Measurements from ENCODE around the gene ZBTB33. TPM values are rescaled to one million over a fixed set of nuclear protein-coding genes. Genes with fewer than 3 reads are reported as not detected.

Gene ZBTB33
- total and polyA plus RNA-seq, 4 donors, result 6.1 to 18.1 (median 11.5) TPM

- TF ChIP-seq EGR1 (IDR thresholded peaks at IDR 0.05; ENCODE audit: low read depth in 2 of 2), result no peak
- TF ChIP-seq, protein P1, sequence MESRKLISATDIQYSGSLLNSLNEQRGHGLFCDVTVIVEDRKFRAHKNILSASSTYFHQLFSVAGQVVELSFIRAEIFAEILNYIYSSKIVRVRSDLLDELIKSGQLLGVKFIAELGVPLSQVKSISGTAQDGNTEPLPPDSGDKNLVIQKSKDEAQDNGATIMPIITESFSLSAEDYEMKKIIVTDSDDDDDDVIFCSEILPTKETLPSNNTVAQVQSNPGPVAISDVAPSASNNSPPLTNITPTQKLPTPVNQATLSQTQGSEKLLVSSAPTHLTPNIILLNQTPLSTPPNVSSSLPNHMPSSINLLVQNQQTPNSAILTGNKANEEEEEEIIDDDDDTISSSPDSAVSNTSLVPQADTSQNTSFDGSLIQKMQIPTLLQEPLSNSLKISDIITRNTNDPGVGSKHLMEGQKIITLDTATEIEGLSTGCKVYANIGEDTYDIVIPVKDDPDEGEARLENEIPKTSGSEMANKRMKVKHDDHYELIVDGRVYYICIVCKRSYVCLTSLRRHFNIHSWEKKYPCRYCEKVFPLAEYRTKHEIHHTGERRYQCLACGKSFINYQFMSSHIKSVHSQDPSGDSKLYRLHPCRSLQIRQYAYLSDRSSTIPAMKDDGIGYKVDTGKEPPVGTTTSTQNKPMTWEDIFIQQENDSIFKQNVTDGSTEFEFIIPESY (IDR thresholded peaks at IDR 0.05), result no peak
- TF ChIP-seq JUND (IDR thresholded peaks at IDR 0.05), result no peak
- TF ChIP-seq TAF1 (conservative IDR thresholded peaks at IDR 0.05), result no peak
- TF ChIP-seq FOXA2 (IDR thresholded peaks at IDR 0.05), result no peak
- no peak for TF ChIP-seq YY1 (IDR thresholded peaks at IDR 0.05)
Observed at GRCh38 chrX:120228187-120228908, 22.3 kb upstream of the ZBTB33 start (continued).

GRCh38 chrX:120235284-120235683, 15.3 kb upstream of the ZBTB33 start:
- DNase-seq (ENCODE audit: low spot score), result no peak
- Histone ChIP-seq H3K36me3 (ENCODE audit: control insufficient read depth in 4 of 4, insufficient read depth in 3 of 4, low read depth in 1 of 4, low read length in 3 of 4) (no peaks in the 10 kb centered on the region), H3K9me3 (ENCODE audit: control insufficient read depth in 4 of 4, low read length in 3 of 4) (no peaks in the 10 kb centered on the region), H3K27me3 (ENCODE audit: control insufficient read depth in 4 of 4, insufficient read depth in 4 of 4, low read length in 3 of 4) (no peaks in the 10 kb centered on the region), H3K4me1 (ENCODE audit: control insufficient read depth in 4 of 4, insufficient read depth in 4 of 4, low read length in 3 of 4) (no peaks in the 10 kb centered on the region), H3K9ac (ENCODE audit: low read depth in 1 of 2, low read length in 2 of 2) (no peak overlapping the region), H3K4me3 (ENCODE audit: low read depth in 1 of 3, low read length in 3 of 3) (no peak overlapping the region), H3K27ac (ENCODE audit: low read depth in 1 of 2, low read length in 2 of 2) (no peak overlapping the region)
- TF ChIP-seq YY1 (IDR thresholded peaks at IDR 0.05) (no peak), RAD21 (IDR thresholded peaks at IDR 0.05) (no peak), HNF4G (IDR thresholded peaks at IDR 0.05) (no peak), CTCF (IDR thresholded peaks at IDR 0.05; ENCODE audit: low read depth, low read length, missing input control) (no peak), SP1 (IDR thresholded peaks at IDR 0.05) (no peak), HNF4A (conservative IDR thresholded peaks at IDR 0.05) (no peak), TAF1 (conservative IDR thresholded peaks at IDR 0.05) (no peak), MAX (IDR thresholded peaks at IDR 0.05) (no peak), REST (IDR thresholded peaks at IDR 0.05) (no peak), NR2F2 (IDR thresholded peaks at IDR 0.05) (no peak), FOXA1 (IDR thresholded peaks at IDR 0.05) (no peak), JUND (IDR thresholded peaks at IDR 0.05) (no peak), RXRA (IDR thresholded peaks at IDR 0.05) (no peak), FOXA2 (IDR thresholded peaks at IDR 0.05) (no peak)
- TF ChIP-seq, protein P1 (IDR thresholded peaks at IDR 0.05), result no peak
- TF ChIP-seq, protein P2, sequence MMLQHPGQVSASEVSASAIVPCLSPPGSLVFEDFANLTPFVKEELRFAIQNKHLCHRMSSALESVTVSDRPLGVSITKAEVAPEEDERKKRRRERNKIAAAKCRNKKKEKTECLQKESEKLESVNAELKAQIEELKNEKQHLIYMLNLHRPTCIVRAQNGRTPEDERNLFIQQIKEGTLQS (IDR thresholded peaks at IDR 0.05), result no peak
- WGBS, result 93% methylated on average over 6 of the region's 6 CpGs
